ENCODE data around the gene CCDC85B. TPM values are rescaled to one million over a fixed set of nuclear protein-coding genes. Genes with fewer than 3 reads are reported as not detected.

CCDC85B gene
- total RNA-seq, 1 donor from 2014 or later, result 40.7 TPM

GRCh38 chr11:65857500-65857852 lies 33.0 kb upstream of the CCDC85B start:
- peak in 1 of 2 donors; percentile 24 for DNase-seq (ENCODE audit: low read depth in 2 of 2)

- peak; percentile 93 to 99 for DNase-seq (ENCODE audit: low read depth in 2 of 2)
Measured at GRCh38 chr11:65857853-65858680, 32.4 kb upstream of the CCDC85B start, which contains the start of gene CFL1. Gene CFL1, minus strand, starts transcription at chr11:65858180. Its CDS starts 81 bp downstream, at chr11:65858099.

GRCh38 chr11:65858681-65859087 lies 31.8 kb upstream of the CCDC85B start:
- no peak for DNase-seq (ENCODE audit: low read depth in 2 of 2)

GRCh38 chr11:65859095-65859811 lies 31.2 kb upstream of the CCDC85B start:
- DNase-seq (ENCODE audit: low read depth in 2 of 2), result peak; percentile 90 to 99

- no peak for DNase-seq (ENCODE audit: low read depth in 2 of 2)
Measured at GRCh38 chr11:65859812-65860277, 30.6 kb upstream of the CCDC85B start.

GRCh38 chr11:65860278-65861164 lies 30.0 kb upstream of the CCDC85B start, which contains the start of gene MUS81:
Gene MUS81, plus strand, starts transcription at chr11:65860433. Its CDS starts 321 bp downstream, at chr11:65860754.
- DNase-seq (ENCODE audit: low read depth in 2 of 2), result peak; percentile 91 to 98

- DNase-seq (ENCODE audit: low read depth in 2 of 2), result no peak
Measured at GRCh38 chr11:65861165-65861505, 29.3 kb upstream of the CCDC85B start.

GRCh38 chr11:65861533-65862183 lies 28.8 kb upstream of the CCDC85B start:
- DNase-seq (ENCODE audit: low read depth in 2 of 2), result no peak

GRCh38 chr11:65862191-65862735 lies 28.2 kb upstream of the CCDC85B start:
- no peak for DNase-seq (ENCODE audit: low read depth in 2 of 2)

- DNase-seq (ENCODE audit: low read depth in 2 of 2), result no peak
Measured at GRCh38 chr11:65862941-65863888, 27.3 kb upstream of the CCDC85B start.

- no peak for DNase-seq (ENCODE audit: low read depth in 2 of 2)
Measured at GRCh38 chr11:65863889-65864705, 26.4 kb upstream of the CCDC85B start.

GRCh38 chr11:65864706-65865471 lies 25.6 kb upstream of the CCDC85B start:
- DNase-seq (ENCODE audit: low read depth in 2 of 2), result no peak

GRCh38 chr11:65865550-65866172 lies 24.8 kb upstream of the CCDC85B start:
- DNase-seq (ENCODE audit: low read depth in 2 of 2), result no peak

GRCh38 chr11:65866509-65867283 lies 23.8 kb upstream of the CCDC85B start:
- DNase-seq (ENCODE audit: low read depth in 2 of 2), result no peak

GRCh38 chr11:65867284-65868071 lies 23.0 kb upstream of the CCDC85B start:
- DNase-seq (ENCODE audit: low read depth in 2 of 2), result no peak

All from dermis microvascular lymphatic vessel endothelial cell (primary cell).